HepG2 (cell line): ENCODE results near the gene FAH. TPM values are rescaled to one million over a fixed set of nuclear protein-coding genes. Genes with fewer than 3 reads are reported as not detected.

Experiments
- ATAC-seq: fragments of 200-7000 bp; cut with Tn5 transposase; 3 replicates; pipeline ENCODE4 v1.9.1; 2020; ENCODE audit warnings: mild to moderate bottlenecking, moderate library complexity
- BruUV-seq: library from RNA; stranded (reverse); fragments of 400-500 nt; replicated peaks from 2 replicates; lab custom pipeline; 2021; lab: Mats Ljungman, UMichigan
- CTCF ChIA-PET: fragments of 300-600 bp; formaldehyde crosslinking; extraction: SDS; loops from one replicate; lab custom pipeline; 2021; ENCODE audit warnings: low total read pairs, inconsistent platforms, low intra/inter-chr PET ratio; lab: Yijun Ruan, JAX
- POLR2A ChIA-PET: fragments of 350-600 bp; sonication (Branson Sonifier 250); formaldehyde crosslinking; loops from one replicate; lab custom pipeline; 2020; ENCODE audit warnings: antibody characterized with exemption, inconsistent platforms; lab: Yijun Ruan, JAX
- DNase-seq: peaks from one replicate; pipeline ENCODE4 v3.0.0-alpha.2; 2015; ENCODE audit warnings: low spot score
- FAIRE-seq: peaks from 3 replicates; lab custom pipeline; 2011; peaks lifted over from hg19 to GRCh38; lab: Jason Lieb, UNC
- H2AFZ ChIP-seq: one replicate; pipeline ENCODE4 v1.6.1; 2011; ENCODE audit warnings: low read length, inconsistent platforms
- H3K27ac ChIP-seq: fragments of 300-600 bp; 3 replicates; pipeline ENCODE4 v1.8.0; 2011; ENCODE audit warnings: mixed run types, mild to moderate bottlenecking, mixed read lengths, low read length, inconsistent platforms; ENCODE audit not compliant: insufficient read depth; ENCODE audit errors: extremely low read length
- H3K27me3 ChIP-seq, 2 experiments: fragments of 200-600 bp in 1 of 2; 2 replicates in 1 of 2; 3 replicates in 1 of 2; pipeline versions ENCODE4 v1.6.0 to v1.8.0; 2011; ENCODE audit warnings: low read length in 2 of 2, mild to moderate bottlenecking in 2 of 2, moderate library complexity in 2 of 2, inconsistent platforms in 1 of 2; ENCODE audit not compliant: insufficient read depth in 2 of 2, control insufficient read depth in 1 of 2
- H3K36me3 ChIP-seq, 2 experiments: fragments of 200-600 bp in 1 of 2; replicated peaks in 1 of 2; 2 replicates in 1 of 2; 3 replicates in 1 of 2; pipeline versions ENCODE4 v1.5.1 to v1.8.0; 2011; ENCODE audit warnings: low read length in 2 of 2, inconsistent platforms in 1 of 2; ENCODE audit not compliant: insufficient read depth in 2 of 2, control insufficient read depth in 1 of 2
- H3K4me1 ChIP-seq: 2 replicates; pipeline ENCODE4 v1.5.1; 2012; ENCODE audit warnings: low read length, inconsistent platforms; ENCODE audit not compliant: insufficient read depth
- H3K4me2 ChIP-seq: 2 replicates; pipeline ENCODE4 v1.6.0; 2011; ENCODE audit warnings: low read depth, low read length, inconsistent platforms
- H3K4me3 ChIP-seq, 3 experiments: fragments of 200-600 bp in 1 of 3; sonication (generic), shearing (Covaris generic) in 1 of 3; replicated peaks in 1 of 3; 2 replicates each; pipeline ENCODE4 v1.5.1; 2011 to 2016; ENCODE audit warnings: low read length in 3 of 3, inconsistent platforms in 2 of 3, low read depth in 2 of 3, mild to moderate bottlenecking in 2 of 3, control low read depth in 1 of 3, mixed read lengths in 1 of 3; ENCODE audit not compliant: insufficient read depth in 1 of 3
- H3K79me2 ChIP-seq: one replicate; pipeline ENCODE4 v1.6.1; 2011; ENCODE audit warnings: low read length, inconsistent platforms; ENCODE audit not compliant: insufficient read depth
- H3K9ac ChIP-seq: 2 replicates; pipeline ENCODE4 v1.6.0; 2011; ENCODE audit warnings: mild to moderate bottlenecking, low read depth, low read length, inconsistent platforms; ENCODE audit not compliant: insufficient read depth
- H3K9me3 ChIP-seq: 2 replicates; pipeline ENCODE4 v1.5.1; 2012; ENCODE audit warnings: mild to moderate bottlenecking, low read length
- H4K20me1 ChIP-seq: 2 replicates; pipeline ENCODE4 v1.6.0; 2011; ENCODE audit warnings: inconsistent platforms, mild to moderate bottlenecking, low read length, moderate library complexity; ENCODE audit not compliant: insufficient read depth
- ARNTL ChIP-seq: sonication (generic); formaldehyde crosslinking; IDR thresholded peaks from 2 replicates; pipeline ENCODE4 v1.4.0; 2020; ENCODE audit warnings: mild to moderate bottlenecking, missing genetic modification reagents
- CEBPB ChIP-seq: IDR thresholded peaks from 2 replicates; pipeline ENCODE4 v1.6.1; 2011; ENCODE audit warnings: low read depth, low read length, improper control_type of control experiment, borderline replicate concordance
- CHD4 ChIP-seq: fragments of 200-600 bp; sonication (generic); IDR thresholded peaks from 2 replicates; pipeline ENCODE4 v1.7.0; 2017; ENCODE audit warnings: mild to moderate bottlenecking, low read length, borderline replicate concordance
- MAFF ChIP-seq: IDR thresholded peaks from 2 replicates; pipeline ENCODE4 v1.6.1; 2011; ENCODE audit warnings: low read depth, low read length, improper control_type of control experiment
- MAFK ChIP-seq, 2 experiments: IDR thresholded peaks in 1 of 2; conservative IDR thresholded peaks in 1 of 2; 2 replicates each; pipeline ENCODE4 v1.6.1; 2011; ENCODE audit warnings: improper control_type of control experiment in 2 of 2, low read length in 2 of 2
- SOX13 ChIP-seq, 3 experiments: fragments of 450-650 bp in 1 of 3; sonication (generic) in 1 of 3; formaldehyde crosslinking in 1 of 3; IDR thresholded peaks in 2 of 3; conservative IDR thresholded peaks in 1 of 3; 2 replicates each; pipeline versions ENCODE4 v1.5.0 to v1.6.1; 2016 to 2020; ENCODE audit warnings: antibody characterized with exemption in 1 of 3, mild to moderate bottlenecking in 1 of 3, missing compliant biosample characterization in 1 of 3, missing genetic modification reagents in 1 of 3, moderate library complexity in 1 of 3
- ZBTB38 ChIP-seq: sonication (generic); formaldehyde crosslinking; IDR thresholded peaks from 2 replicates; pipeline ENCODE4 v1.5.1; 2020; ENCODE audit warnings: mild to moderate bottlenecking, missing genetic modification reagents
- ZNF331 ChIP-seq: sonication (generic); formaldehyde crosslinking; IDR thresholded peaks from 2 replicates; pipeline ENCODE4 v1.4.0; 2020; ENCODE audit warnings: missing genetic modification reagents
- ZNF558 ChIP-seq: sonication (generic); formaldehyde crosslinking; IDR thresholded peaks from 2 replicates; pipeline ENCODE4 v1.9.0; 2022; ENCODE audit warnings: mild to moderate bottlenecking, missing genetic modification reagents, borderline replicate concordance
- WGBS: methylation state at CpG from one replicate; pipeline ENCODE4 v1.1.6; 2017; ENCODE audit warnings: low lambda C conversion rate; 5-methylcytosine and 5-hydroxymethylcytosine counted together
- in situ Hi-C: cut with HindIII; loops from 2 replicates; pipeline ENCODE4 v1.10.0; 2017; ENCODE audit warnings: low pct_unique_long_range_greater_than_20kb; ENCODE audit not compliant: extremely low pct_ligation_motif_present
- intact Hi-C: fragments of 100-400 bp; cut with micrococcal nuclease; formaldehyde crosslinking; loops from one replicate; pipeline ENCODE4 v1.10.0; 2022; ENCODE audit not compliant: unreplicated experiment
- polyA plus RNA-seq, 8 experiments: library from polyadenylated mRNA; depleted of rRNA in 3 of 8; stranded (reverse) in 7 of 8; unstranded in 1 of 8; fragments of >200 nt; fragmentation: Illumina TruSeq in 4 of 8; extraction: Trizol in 4 of 8; gene quantifications; 2 replicates each; pipeline versions ENCODE4 v1.2.1 to v1.2.3, GENCODE V29; 2011 to 2016; ENCODE audit warnings: low read depth in 4 of 8, missing spikeins in 1 of 8, mixed read lengths in 1 of 8; ENCODE audit not compliant: insufficient read depth in 1 of 8
- total RNA-seq, 5 experiments: library from RNA; depleted of rRNA; stranded (reverse); fragments of >200 nt; fragmentation: Illumina TruSeq; extraction: Trizol; gene quantifications; 2 replicates each; pipeline ENCODE4 v1.2.3, GENCODE V29; 2016; ENCODE audit warnings: low read depth in 1 of 5

FAH gene
- total and polyA plus RNA-seq, 2 of the 13 experiments (the other 11 are each of a cell fraction or from before 2014, with no cell fraction given): 36.6 to 75.0 TPM

DNA sequence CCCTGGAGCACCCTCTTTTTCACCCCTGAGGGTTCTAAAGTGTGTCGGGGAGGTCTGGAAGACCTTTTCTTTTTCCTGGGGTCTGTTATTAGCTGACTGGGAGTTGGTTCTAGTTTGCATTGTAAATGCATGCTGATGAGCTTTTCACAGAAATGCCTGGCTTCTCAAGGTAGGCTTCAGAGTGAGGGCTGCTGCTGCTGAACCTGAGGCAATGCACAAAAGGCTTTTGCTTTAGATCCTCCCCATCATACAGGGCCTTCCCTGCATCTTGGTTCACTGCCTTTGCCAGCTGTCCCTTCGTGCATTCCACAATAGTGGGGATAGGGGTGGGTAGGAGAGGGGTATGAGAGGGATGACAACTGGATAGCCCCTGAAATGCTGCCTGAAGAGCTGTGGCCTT lies 46.6 kb downstream of the FAH start:
- H3K27me3 ChIP-seq: no peaks in the 10 kb centered on the region
- ChIA-PET POLR2A (no interaction called here), CTCF (no interaction called here)
- 86% methylated on average over 2 of the region's 2 CpGs for WGBS
- H4K20me1 ChIP-seq: no peaks in the 10 kb centered on the region
- intact Hi-C loops: no loop called here
- H3K4me1 ChIP-seq: no peaks in the 10 kb centered on the region
- no TSS peak for BruUV-seq
- H3K4me3 ChIP-seq: no peak overlapping the region
- H3K9me3 ChIP-seq: no peaks in the 10 kb centered on the region
- no peak for DNase-seq
- no peaks in the 10 kb centered on the region for H3K79me2 ChIP-seq
- ATAC-seq: no peak
- no peak overlapping the region for H3K27ac ChIP-seq
- H3K36me3 ChIP-seq: no peaks in the 10 kb centered on the region
- no peak for FAIRE-seq
- H3K4me2 ChIP-seq: no peak overlapping the region
- no peak overlapping the region for H3K9ac ChIP-seq
- TF ChIP-seq ARNTL (no peak), CEBPB (no peak), ZNF558 (CRISPR knock-in tag) (no peak), ZNF331 (CRISPR knock-in tag) (no peak), CHD4 (no peak), SOX13 (IDR thresholded peaks at IDR 0.05) (no peak), SOX13 (CRISPR knock-in tag; conservative IDR thresholded peaks at IDR 0.05 in 1 of 2, IDR thresholded peaks at IDR 0.05 in 1 of 2) (no peak)
- H2AFZ ChIP-seq: no peak overlapping the region
- in situ Hi-C loops: no loop called here

DNA sequence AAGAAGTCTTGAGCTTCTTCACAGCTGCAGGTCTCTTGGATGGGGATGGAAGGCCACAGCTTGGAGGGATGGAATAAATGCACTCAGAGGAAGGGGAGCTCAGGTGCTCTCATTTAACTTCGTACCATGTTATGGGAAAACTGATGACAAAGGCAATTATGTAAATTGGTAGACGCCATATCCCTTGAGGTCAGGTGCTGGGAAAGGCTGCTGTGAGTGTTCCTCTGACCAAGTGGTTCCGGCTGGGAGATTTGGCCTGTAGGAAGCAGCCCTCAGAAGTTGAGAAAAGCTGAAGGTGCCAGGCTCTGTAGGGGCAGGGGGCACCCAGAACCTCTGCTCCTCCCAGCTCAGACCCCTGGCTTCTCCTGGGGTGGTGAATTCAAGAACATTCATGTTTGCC lies 47.1 kb downstream of the FAH start:
- no peak for ATAC-seq
- CTCF ChIA-PET: no interaction called here

More for the DNA sequence above, 47.1 kb downstream of the FAH start:
- 78% methylated on average over 3 of the region's 3 CpGs for WGBS
- DNase-seq (no peak), FAIRE-seq (no peak)
- Histone ChIP-seq H3K9me3 (no peaks in the 10 kb centered on the region), H3K9ac (no peak overlapping the region)
- POLR2A ChIA-PET: no interaction called here
- no TSS peak for BruUV-seq
- intact Hi-C loops: no loop called here
- TF ChIP-seq MAFF: 0 out of 2 replicates have a peak, but pooled peaks have one; percentile 24
- no peak for TF ChIP-seq ZBTB38
- peak; percentile 51 to 66; a peak in 3 of 4 replicates for TF ChIP-seq MAFK (conservative IDR thresholded peaks at IDR 0.05 in 1 of 2, IDR thresholded peaks at IDR 0.05 in 1 of 2; ENCODE audit: low read length in 2 of 2)
- TF ChIP-seq, all 625 proteins: peak for 2
- in situ Hi-C loops: no loop called here
- Histone ChIP-seq H3K27me3 (no peaks in the 10 kb centered on the region), H3K27ac (no peak overlapping the region), H2AFZ (no peak overlapping the region), H3K4me1 (no peaks in the 10 kb centered on the region), H3K4me2 (no peak overlapping the region), H4K20me1 (no peaks in the 10 kb centered on the region), H3K4me3 (no peak overlapping the region), H3K79me2 (no peaks in the 10 kb centered on the region), H3K36me3 (no peaks in the 10 kb centered on the region)
